Activated CD4-positive, alpha-beta T cell treated with anti-CD3 and anti-CD28 coated beads, Interleukin-2, Interleukin-4, amounts not matched to agents 100 ng/mL and 50 ng/mL, durations not matched to agents 16 hours and 8 hours (primary cell): ENCODE data around the gene TMEM129.

Experiments
- DNase-seq: peaks from one replicate; pipeline ENCODE4 v3.0.0-alpha.2; 2020; ENCODE audit warnings: low spot score

TMEM129 gene

DNA sequence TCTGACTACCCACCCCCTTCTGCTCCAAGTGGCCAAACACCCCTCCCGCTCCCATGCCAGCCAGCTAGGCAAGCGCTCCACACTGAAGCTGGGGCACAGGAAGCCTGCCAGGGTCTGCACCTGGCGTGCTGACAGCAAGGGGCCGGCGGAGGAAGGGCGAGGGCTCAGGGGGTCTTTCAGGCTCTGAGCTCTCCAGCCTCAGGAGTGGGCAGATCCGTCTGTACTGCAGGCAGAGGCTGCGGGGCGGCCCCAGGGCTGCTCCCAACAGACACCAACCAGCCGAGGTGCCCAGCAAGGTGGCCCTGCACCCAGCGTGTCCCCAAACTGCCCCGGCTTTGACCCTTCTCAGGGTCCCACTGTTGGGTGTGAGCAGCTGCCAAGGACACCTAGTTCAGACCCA is 51.9 kb downstream of the TMEM129 start:
- no peak for DNase-seq

DNA sequence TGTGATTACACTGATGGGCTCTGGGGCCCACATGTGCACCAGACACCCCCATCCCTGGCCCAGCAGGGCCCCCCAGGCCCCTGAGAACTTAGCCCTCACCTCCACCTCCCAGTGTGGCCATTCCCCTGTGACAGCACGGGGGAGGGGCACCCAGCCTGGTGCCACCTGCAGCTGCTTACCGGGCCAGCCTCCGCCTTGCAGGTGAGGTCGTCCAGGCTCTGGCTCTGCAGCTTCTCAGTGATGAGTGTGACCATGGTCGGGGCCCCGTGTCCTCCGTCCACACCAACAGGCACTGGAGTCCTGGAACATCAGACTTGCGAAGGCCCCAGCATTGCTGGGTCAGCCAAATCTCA is 52.7 kb downstream of the TMEM129 start:
- no peak for DNase-seq

DNA sequence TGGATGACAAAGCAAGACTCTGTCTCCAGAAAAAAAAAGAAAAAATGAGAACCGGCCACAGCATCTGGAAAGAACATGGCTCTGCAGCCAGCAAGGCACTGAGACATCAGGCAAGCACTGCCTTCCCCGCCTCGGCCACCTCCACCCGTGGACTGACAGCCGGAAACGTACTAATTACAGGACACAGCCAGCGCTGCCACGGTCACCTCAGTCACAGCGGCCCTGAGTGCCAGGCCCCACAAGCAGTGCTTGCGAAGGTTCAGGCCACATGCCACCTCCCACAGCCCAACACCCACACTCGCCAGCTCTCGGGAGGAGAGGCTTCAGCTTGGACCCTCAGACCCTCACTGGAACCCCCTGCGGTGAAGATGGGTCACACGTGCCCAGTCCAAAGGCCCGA is 53.9 kb downstream of the TMEM129 start:
- DNase-seq: no peak

DNA sequence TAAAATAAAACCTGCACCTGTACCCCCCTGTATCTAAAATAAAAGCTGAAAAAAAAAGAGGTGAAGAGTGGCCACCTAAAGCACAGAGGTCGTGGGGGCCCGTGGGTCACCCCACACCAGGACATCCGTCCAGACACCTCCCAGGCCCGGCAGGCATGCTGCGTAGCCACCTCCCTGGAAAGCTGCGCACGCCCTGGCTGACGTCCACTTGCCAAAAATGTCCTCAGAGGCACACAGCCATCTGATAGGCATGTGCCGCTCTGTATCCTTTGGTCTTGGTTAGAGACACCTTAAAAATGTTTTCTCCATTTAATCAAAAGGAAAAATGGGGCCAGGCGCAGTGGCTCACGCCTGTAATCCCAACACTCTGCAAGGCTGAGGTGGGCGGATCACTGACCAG is 54.7 kb downstream of the TMEM129 start:
- no peak for DNase-seq
